Measurements from ENCODE around the gene MTG2.

The MTG2 gene

GRCh38 chr20:62239278-62239879, 56.6 kb downstream of the MTG2 start:
- Histone ChIP-seq H3K27me3 (ENCODE audit: insufficient read depth, low read depth, severe bottlenecking) (no peaks in the 10 kb centered on the region), H3K4me3 (ENCODE audit: low read depth, low read length) (peak overlapping the region; percentile 52), H3K27ac (no peak overlapping the region; the same call in 1 of the 2 replicates), H3K9me3 (ENCODE audit: severe bottlenecking) (no peaks in the 10 kb centered on the region), H3K36me3 (peaks cover 4% of the 10 kb centered on the region; the same call in 1 of the 2 replicates)
- DNase-seq = no peak
- no peak for TF ChIP-seq CTCF (IDR thresholded peaks at IDR 0.05; ENCODE audit: low read depth, low read length)

GRCh38 chr20:62240020-62240685, 57.3 kb downstream of the MTG2 start:
- Histone ChIP-seq H3K9me3 (ENCODE audit: severe bottlenecking) (no peaks in the 10 kb centered on the region), H3K4me3 (ENCODE audit: low read depth, low read length) (no peak overlapping the region), H3K36me3 (peaks cover 4% of the 10 kb centered on the region; the same call in 1 of the 2 replicates), H3K27ac (no peak overlapping the region), H3K27me3 (ENCODE audit: insufficient read depth, low read depth, severe bottlenecking) (no peaks in the 10 kb centered on the region)
- TF ChIP-seq CTCF (IDR thresholded peaks at IDR 0.05; ENCODE audit: low read depth, low read length) = no peak
- no peak for DNase-seq

GRCh38 chr20:62241506-62241905, 58.7 kb downstream of the MTG2 start:
- Histone ChIP-seq H3K27ac (no peak overlapping the region), H3K9me3 (ENCODE audit: severe bottlenecking) (no peaks in the 10 kb centered on the region), H3K4me3 (ENCODE audit: low read depth, low read length) (no peak overlapping the region), H3K36me3 (peaks cover 4% of the 10 kb centered on the region; the same call in 1 of the 2 replicates), H3K27me3 (ENCODE audit: insufficient read depth, low read depth, severe bottlenecking) (no peaks in the 10 kb centered on the region)
- TF ChIP-seq CTCF (IDR thresholded peaks at IDR 0.05; ENCODE audit: low read depth, low read length) = no peak
- no peak for DNase-seq

GRCh38 chr20:62242176-62242575, 59.3 kb downstream of the MTG2 start:
- no peak for DNase-seq
- peaks cover 4% of the 10 kb centered on the region; the same call in 1 of the 2 replicates for H3K36me3 ChIP-seq
- no peak overlapping the region for H3K27ac ChIP-seq
- no peaks in the 10 kb centered on the region for H3K27me3 ChIP-seq (ENCODE audit: insufficient read depth, low read depth, severe bottlenecking)
- no peaks in the 10 kb centered on the region for H3K9me3 ChIP-seq (ENCODE audit: severe bottlenecking)
- no peak overlapping the region for H3K4me3 ChIP-seq (ENCODE audit: low read depth, low read length)
- no peak for TF ChIP-seq CTCF (IDR thresholded peaks at IDR 0.05; ENCODE audit: low read depth, low read length)

- TF ChIP-seq CTCF (IDR thresholded peaks at IDR 0.05; ENCODE audit: low read depth, low read length) = no peak
- peaks cover 4% of the 10 kb centered on the region; the same call in 1 of the 2 replicates for H3K36me3 ChIP-seq
- no peak for DNase-seq
Measured at GRCh38 chr20:62243106-62243505, 60.3 kb downstream of the MTG2 start.

More at GRCh38 chr20:62243106-62243505, 60.3 kb downstream of the MTG2 start:
- no peak overlapping the region for H3K27ac ChIP-seq
- H3K27me3 ChIP-seq (ENCODE audit: insufficient read depth, low read depth, severe bottlenecking) = no peaks in the 10 kb centered on the region
- no peaks in the 10 kb centered on the region for H3K9me3 ChIP-seq (ENCODE audit: severe bottlenecking)
- H3K4me3 ChIP-seq (ENCODE audit: low read depth, low read length) = no peak overlapping the region

Data from WERI-Rb-1 (cell line).